Esophagus muscularis mucosa (tissue), 3 donors: ENCODE data around the gene LRP3.

ENCODE experiments used
- POLR2A ChIP-seq: fragments of 450-650 bp; IDR thresholded peaks from one replicate; pipeline ENCODE4 v1.6.1; 2017; ENCODE audit warnings: antibody characterized with exemption, moderate library complexity, mild to moderate bottlenecking, low read depth
- POLR2AphosphoS5 ChIP-seq, 2 donors: sonication (generic); formaldehyde crosslinking; IDR thresholded peaks; one replicate each; pipeline ENCODE4 v1.6.1; 2017; ENCODE audit warnings: antibody characterized with exemption in 2 of 2
- TF ChIP-seq, protein P1 (sequence below), 3 experiments: fragments of 200-600 bp in 2 of 3; fragments of 450-650 bp in 1 of 3; sonication (generic) in 2 of 3; IDR thresholded peaks; one replicate each; pipeline ENCODE4 v1.5.1; 2017 to 2019; ENCODE audit warnings: antibody characterized with exemption in 3 of 3, mild to moderate bottlenecking in 2 of 3, moderate library complexity in 1 of 3

DNA sequence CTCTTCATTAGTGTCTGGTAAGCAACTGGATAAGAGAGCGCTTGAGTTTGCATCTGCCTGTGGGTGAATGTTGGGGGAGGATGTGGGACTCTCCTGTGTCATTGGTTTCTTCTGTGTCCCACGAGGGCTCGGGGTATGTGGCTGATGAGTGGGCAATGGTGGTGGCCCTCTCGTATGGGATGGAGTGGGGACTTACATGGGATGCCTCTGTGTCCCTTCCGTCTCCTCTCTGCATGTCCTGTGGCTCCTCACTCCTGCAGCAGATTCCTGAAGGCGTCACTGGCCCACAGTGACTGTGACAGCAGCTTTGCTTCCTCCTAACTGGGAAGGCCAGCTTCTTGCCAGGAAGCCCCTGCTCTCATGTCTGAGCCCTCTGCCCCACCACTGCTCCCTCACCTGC is 2.6 kb upstream of the LRP3 start:
- TF ChIP-seq POLR2AphosphoS5 (IDR thresholded peaks at IDR 0.05) (no peak), POLR2A (no peak)
- TF ChIP-seq, protein P1, sequence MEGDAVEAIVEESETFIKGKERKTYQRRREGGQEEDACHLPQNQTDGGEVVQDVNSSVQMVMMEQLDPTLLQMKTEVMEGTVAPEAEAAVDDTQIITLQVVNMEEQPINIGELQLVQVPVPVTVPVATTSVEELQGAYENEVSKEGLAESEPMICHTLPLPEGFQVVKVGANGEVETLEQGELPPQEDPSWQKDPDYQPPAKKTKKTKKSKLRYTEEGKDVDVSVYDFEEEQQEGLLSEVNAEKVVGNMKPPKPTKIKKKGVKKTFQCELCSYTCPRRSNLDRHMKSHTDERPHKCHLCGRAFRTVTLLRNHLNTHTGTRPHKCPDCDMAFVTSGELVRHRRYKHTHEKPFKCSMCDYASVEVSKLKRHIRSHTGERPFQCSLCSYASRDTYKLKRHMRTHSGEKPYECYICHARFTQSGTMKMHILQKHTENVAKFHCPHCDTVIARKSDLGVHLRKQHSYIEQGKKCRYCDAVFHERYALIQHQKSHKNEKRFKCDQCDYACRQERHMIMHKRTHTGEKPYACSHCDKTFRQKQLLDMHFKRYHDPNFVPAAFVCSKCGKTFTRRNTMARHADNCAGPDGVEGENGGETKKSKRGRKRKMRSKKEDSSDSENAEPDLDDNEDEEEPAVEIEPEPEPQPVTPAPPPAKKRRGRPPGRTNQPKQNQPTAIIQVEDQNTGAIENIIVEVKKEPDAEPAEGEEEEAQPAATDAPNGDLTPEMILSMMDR (IDR thresholded peaks at IDR 0.05): no peak
